Parathyroid adenoma (tissue), 2 donors: ENCODE measurements around the gene WDSUB1.

Experiments
- H2AFZ ChIP-seq: fragments of 300-600 bp; sonication (generic); one replicate; pipeline ENCODE4 v1.7.0; 2017; ENCODE audit warnings: antibody characterized with exemption, mild to moderate bottlenecking
- H3K27ac ChIP-seq: fragments of 300-600 bp; sonication (generic); one replicate; pipeline ENCODE4 v1.7.0; 2017
- H3K27me3 ChIP-seq: fragments of 300-600 bp; sonication (generic); one replicate; pipeline ENCODE4 v1.7.0; 2017; ENCODE audit warnings: low read length; ENCODE audit not compliant: control insufficient read depth, insufficient read depth
- H3K36me3 ChIP-seq: fragments of 300-600 bp; sonication (generic); one replicate; pipeline ENCODE4 v1.7.0; 2017; ENCODE audit warnings: low read length; ENCODE audit not compliant: control insufficient read depth, insufficient read depth
- H3K4me1 ChIP-seq: fragments of 300-600 bp; sonication (generic); one replicate; pipeline ENCODE4 v1.7.0; 2017; ENCODE audit warnings: control low read depth
- H3K4me2 ChIP-seq: fragments of 300-600 bp; sonication (generic); one replicate; pipeline ENCODE4 v1.7.0; 2017; ENCODE audit warnings: low read length
- H3K4me3 ChIP-seq: fragments of 300-600 bp; sonication (generic); one replicate; pipeline ENCODE4 v1.7.0; 2017; ENCODE audit warnings: low read depth, low read length
- H3K79me2 ChIP-seq: fragments of 300-600 bp; sonication (generic); one replicate; pipeline ENCODE4 v1.7.0; 2017; ENCODE audit warnings: control low read depth
- H3K9ac ChIP-seq: fragments of 300-600 bp; sonication (generic); one replicate; pipeline ENCODE4 v1.7.0; 2017; ENCODE audit warnings: mild to moderate bottlenecking
- H3K9me3 ChIP-seq: fragments of 300-600 bp; sonication (generic); one replicate; pipeline ENCODE4 v1.7.0; 2017; ENCODE audit warnings: low read length; ENCODE audit not compliant: control insufficient read depth
- TF ChIP-seq, protein P1 (sequence below): fragments of 300-600 bp; sonication (generic); IDR thresholded peaks from one replicate; pipeline ENCODE4 v1.7.0; 2017; ENCODE audit warnings: antibody characterized with exemption, mild to moderate bottlenecking
- donor health status: primary hyperparathyroidism.

Gene WDSUB1

GRCh38 chr2:159227467-159227866 lies 59.0 kb downstream of the WDSUB1 start:
- no peaks in the 10 kb centered on the region for H3K9me3 ChIP-seq
- no peaks in the 10 kb centered on the region for H3K79me2 ChIP-seq
- no peak overlapping the region for H3K4me2 ChIP-seq
- H3K27me3 ChIP-seq, result no peaks in the 10 kb centered on the region
- TF ChIP-seq, protein P1, sequence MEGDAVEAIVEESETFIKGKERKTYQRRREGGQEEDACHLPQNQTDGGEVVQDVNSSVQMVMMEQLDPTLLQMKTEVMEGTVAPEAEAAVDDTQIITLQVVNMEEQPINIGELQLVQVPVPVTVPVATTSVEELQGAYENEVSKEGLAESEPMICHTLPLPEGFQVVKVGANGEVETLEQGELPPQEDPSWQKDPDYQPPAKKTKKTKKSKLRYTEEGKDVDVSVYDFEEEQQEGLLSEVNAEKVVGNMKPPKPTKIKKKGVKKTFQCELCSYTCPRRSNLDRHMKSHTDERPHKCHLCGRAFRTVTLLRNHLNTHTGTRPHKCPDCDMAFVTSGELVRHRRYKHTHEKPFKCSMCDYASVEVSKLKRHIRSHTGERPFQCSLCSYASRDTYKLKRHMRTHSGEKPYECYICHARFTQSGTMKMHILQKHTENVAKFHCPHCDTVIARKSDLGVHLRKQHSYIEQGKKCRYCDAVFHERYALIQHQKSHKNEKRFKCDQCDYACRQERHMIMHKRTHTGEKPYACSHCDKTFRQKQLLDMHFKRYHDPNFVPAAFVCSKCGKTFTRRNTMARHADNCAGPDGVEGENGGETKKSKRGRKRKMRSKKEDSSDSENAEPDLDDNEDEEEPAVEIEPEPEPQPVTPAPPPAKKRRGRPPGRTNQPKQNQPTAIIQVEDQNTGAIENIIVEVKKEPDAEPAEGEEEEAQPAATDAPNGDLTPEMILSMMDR, result no peak
- no peak overlapping the region for H3K27ac ChIP-seq
- no peaks in the 10 kb centered on the region for H3K4me1 ChIP-seq
- H3K36me3 ChIP-seq, result no peaks in the 10 kb centered on the region
- H3K4me3 ChIP-seq, result no peak overlapping the region
- H2AFZ ChIP-seq, result no peak overlapping the region
- no peak overlapping the region for H3K9ac ChIP-seq

- H3K36me3 ChIP-seq, result no peaks in the 10 kb centered on the region
- H3K9me3 ChIP-seq, result no peaks in the 10 kb centered on the region
- no peak overlapping the region for H3K4me2 ChIP-seq
- TF ChIP-seq, protein P1, result no peak
- no peaks in the 10 kb centered on the region for H3K79me2 ChIP-seq
- no peak overlapping the region for H3K9ac ChIP-seq
- peak overlapping the region; percentile 30 for H3K27ac ChIP-seq
- no peak overlapping the region for H3K4me3 ChIP-seq
- H2AFZ ChIP-seq, result no peak overlapping the region
- no peaks in the 10 kb centered on the region for H3K27me3 ChIP-seq
- H3K4me1 ChIP-seq, result no peaks in the 10 kb centered on the region
Measured at GRCh38 chr2:159226608-159227385, 59.7 kb downstream of the WDSUB1 start.

- TF ChIP-seq, protein P1, result no peak
- H3K4me3 ChIP-seq, result no peak overlapping the region
- H3K36me3 ChIP-seq, result no peaks in the 10 kb centered on the region
- no peaks in the 10 kb centered on the region for H3K79me2 ChIP-seq
- no peak overlapping the region for H2AFZ ChIP-seq
- H3K4me1 ChIP-seq, result peaks cover 3% of the 10 kb centered on the region
- no peaks in the 10 kb centered on the region for H3K9me3 ChIP-seq
- no peak overlapping the region for H3K9ac ChIP-seq
- peak overlapping the region; percentile 30 for H3K27ac ChIP-seq
- no peak overlapping the region for H3K4me2 ChIP-seq
- no peaks in the 10 kb centered on the region for H3K27me3 ChIP-seq
Measured at GRCh38 chr2:159226059-159226461, 60.4 kb downstream of the WDSUB1 start.

DNA sequence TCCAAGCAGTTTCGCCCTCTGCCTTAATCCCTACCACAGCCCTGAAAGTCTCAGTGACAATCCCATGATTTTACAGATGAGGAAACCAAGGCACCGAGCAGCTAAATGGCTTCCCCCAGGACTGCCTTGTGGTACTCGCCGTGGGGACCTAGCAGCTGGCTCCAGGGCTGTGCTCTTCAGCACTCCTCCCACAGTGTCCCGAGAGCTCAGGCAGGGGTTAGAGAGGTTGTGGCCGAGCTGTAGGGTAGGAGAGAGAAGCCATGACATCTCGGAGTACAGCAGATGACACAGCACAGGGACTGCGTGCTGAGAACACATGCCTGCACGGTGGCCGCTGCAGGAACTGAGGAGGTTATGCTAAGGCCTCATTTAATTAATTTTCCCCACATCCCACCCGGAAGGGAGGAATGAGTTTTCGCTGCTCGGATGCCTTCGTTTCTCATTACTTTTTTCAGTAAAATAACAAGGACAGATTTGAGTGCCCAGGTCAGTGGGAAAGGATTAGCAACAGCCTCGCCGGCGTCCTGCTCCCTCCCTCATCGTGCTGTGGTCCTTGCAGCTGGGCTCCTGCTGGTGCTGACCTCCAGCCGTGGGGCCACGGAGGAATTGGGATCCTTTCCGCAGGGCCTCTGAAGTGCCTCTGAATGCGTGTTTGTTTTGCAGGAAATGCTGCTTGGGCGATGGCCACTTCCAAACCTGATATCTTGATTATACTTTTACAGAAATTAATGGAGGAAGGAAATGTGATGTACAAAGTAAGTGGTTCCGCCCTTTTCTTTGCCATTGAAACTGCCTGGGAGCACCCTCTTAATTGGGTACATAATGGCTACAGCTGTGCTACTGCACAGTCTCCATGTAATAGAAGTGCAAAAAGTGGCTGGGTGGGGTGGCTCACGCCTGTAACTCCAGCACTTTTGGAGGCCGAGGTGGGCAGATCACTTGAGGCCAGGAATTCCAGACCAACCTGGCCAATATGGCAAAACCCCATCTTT lies 61.2 kb downstream of the WDSUB1 start:
- peak overlapping the region; percentile 32 for H3K27ac ChIP-seq
- H3K9ac ChIP-seq, result no peak overlapping the region
- H3K27me3 ChIP-seq, result no peaks in the 10 kb centered on the region
- no peak overlapping the region for H3K4me3 ChIP-seq
- no peaks in the 10 kb centered on the region for H3K36me3 ChIP-seq
- H3K4me2 ChIP-seq, result no peak overlapping the region
- H3K4me1 ChIP-seq, result peaks cover 3% of the 10 kb centered on the region
- H2AFZ ChIP-seq, result no peak overlapping the region
- no peaks in the 10 kb centered on the region for H3K79me2 ChIP-seq
- TF ChIP-seq, protein P1, result no peak
- no peaks in the 10 kb centered on the region for H3K9me3 ChIP-seq
